ENCODE data around the gene LRCOL1. TPM values are rescaled to one million over a fixed set of nuclear protein-coding genes. Genes with fewer than 3 reads are reported as not detected.
A peak's percentile ranks its signal among the peaks of the same experiment; 100 is the strongest.

Gene LRCOL1
- total and polyA plus RNA-seq, 2 of the 13 experiments (the other 11 are each of a cell fraction or from before 2014, with no cell fraction given), result not detected

DNA sequence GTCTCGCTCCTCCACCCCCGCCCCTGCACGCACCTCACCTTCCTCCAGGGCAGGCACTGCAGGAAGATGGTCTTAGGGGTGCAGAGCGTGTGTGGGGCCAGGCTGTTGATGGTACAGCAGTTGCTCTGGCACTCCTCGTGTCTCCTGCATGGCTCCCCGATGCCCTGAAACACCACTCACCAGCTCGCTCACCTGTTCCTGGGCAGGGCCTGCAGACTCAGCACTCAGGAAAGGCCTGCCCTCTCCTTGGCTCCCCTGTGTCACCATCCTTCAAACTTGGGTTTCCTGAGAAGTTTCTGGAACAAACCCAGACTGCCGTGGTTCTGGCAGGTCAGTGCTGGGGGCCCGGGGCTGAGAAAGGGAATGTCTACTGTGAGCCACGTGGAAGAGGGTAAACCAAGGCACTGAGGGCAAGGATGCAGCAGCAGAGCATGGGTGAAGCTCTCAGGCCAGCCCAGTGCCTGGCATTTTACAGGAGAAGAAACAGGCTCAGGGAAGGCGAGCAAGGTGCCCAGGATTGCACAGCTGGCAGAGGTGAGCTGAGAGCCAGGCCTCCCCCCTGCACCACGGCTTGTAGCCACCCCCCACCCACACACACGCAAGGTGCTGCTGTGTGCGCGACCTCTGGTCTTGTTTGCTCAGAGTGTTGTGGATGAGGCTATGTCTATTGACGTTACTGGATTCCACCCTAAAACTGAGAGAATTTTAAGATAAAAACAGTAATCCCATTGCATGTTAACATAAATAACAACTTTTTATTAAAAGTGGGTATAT is 5.5 kb downstream of the LRCOL1 start (continued):
- TF ChIP-seq, protein P1, sequence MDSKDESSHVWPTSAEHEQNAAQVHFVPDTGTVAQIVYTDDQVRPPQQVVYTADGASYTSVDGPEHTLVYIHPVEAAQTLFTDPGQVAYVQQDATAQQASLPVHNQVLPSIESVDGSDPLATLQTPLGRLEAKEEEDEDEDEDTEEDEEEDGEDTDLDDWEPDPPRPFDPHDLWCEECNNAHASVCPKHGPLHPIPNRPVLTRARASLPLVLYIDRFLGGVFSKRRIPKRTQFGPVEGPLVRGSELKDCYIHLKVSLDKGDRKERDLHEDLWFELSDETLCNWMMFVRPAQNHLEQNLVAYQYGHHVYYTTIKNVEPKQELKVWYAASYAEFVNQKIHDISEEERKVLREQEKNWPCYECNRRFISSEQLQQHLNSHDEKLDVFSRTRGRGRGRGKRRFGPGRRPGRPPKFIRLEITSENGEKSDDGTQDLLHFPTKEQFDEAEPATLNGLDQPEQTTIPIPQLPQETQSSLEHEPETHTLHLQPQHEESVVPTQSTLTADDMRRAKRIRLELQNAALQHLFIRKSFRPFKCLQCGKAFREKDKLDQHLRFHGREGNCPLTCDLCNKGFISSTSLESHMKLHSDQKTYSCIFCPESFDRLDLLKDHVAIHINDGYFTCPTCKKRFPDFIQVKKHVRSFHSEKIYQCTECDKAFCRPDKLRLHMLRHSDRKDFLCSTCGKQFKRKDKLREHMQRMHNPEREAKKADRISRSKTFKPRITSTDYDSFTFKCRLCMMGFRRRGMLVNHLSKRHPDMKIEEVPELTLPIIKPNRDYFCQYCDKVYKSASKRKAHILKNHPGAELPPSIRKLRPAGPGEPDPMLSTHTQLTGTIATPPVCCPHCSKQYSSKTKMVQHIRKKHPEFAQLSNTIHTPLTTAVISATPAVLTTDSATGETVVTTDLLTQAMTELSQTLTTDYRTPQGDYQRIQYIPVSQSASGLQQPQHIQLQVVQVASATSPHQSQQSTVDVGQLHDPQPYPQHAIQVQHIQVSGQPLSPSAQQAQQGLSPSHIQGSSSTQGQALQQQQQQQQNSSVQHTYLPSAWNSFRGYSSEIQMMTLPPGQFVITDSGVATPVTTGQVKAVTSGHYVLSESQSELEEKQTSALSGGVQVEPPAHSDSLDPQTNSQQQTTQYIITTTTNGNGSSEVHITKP (CRISPR knock-in tag; IDR thresholded peaks at IDR 0.05; ENCODE audit: low read depth), result no peak
- TF ChIP-seq, protein P2, sequence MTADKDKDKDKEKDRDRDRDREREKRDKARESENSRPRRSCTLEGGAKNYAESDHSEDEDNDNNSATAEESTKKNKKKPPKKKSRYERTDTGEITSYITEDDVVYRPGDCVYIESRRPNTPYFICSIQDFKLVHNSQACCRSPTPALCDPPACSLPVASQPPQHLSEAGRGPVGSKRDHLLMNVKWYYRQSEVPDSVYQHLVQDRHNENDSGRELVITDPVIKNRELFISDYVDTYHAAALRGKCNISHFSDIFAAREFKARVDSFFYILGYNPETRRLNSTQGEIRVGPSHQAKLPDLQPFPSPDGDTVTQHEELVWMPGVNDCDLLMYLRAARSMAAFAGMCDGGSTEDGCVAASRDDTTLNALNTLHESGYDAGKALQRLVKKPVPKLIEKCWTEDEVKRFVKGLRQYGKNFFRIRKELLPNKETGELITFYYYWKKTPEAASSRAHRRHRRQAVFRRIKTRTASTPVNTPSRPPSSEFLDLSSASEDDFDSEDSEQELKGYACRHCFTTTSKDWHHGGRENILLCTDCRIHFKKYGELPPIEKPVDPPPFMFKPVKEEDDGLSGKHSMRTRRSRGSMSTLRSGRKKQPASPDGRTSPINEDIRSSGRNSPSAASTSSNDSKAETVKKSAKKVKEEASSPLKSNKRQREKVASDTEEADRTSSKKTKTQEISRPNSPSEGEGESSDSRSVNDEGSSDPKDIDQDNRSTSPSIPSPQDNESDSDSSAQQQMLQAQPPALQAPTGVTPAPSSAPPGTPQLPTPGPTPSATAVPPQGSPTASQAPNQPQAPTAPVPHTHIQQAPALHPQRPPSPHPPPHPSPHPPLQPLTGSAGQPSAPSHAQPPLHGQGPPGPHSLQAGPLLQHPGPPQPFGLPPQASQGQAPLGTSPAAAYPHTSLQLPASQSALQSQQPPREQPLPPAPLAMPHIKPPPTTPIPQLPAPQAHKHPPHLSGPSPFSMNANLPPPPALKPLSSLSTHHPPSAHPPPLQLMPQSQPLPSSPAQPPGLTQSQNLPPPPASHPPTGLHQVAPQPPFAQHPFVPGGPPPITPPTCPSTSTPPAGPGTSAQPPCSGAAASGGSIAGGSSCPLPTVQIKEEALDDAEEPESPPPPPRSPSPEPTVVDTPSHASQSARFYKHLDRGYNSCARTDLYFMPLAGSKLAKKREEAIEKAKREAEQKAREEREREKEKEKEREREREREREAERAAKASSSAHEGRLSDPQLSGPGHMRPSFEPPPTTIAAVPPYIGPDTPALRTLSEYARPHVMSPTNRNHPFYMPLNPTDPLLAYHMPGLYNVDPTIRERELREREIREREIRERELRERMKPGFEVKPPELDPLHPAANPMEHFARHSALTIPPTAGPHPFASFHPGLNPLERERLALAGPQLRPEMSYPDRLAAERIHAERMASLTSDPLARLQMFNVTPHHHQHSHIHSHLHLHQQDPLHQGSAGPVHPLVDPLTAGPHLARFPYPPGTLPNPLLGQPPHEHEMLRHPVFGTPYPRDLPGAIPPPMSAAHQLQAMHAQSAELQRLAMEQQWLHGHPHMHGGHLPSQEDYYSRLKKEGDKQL (CRISPR knock-in tag; IDR thresholded peaks at IDR 0.05; ENCODE audit: low read depth), result no peak
- TF ChIP-seq, protein P3, sequence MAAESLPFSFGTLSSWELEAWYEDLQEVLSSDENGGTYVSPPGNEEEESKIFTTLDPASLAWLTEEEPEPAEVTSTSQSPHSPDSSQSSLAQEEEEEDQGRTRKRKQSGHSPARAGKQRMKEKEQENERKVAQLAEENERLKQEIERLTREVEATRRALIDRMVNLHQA (CRISPR knock-in tag; IDR thresholded peaks at IDR 0.05), result no peak
- TF ChIP-seq ZIK1 (CRISPR knock-in tag; IDR thresholded peaks at IDR 0.05; ENCODE audit: borderline replicate concordance, low read depth) (no peak), CREM (IDR thresholded peaks at IDR 0.05) (no peak), CREM (CRISPR knock-in tag; IDR thresholded peaks at IDR 0.05) (no peak), REPIN1 (CRISPR knock-in tag; IDR thresholded peaks at IDR 0.05; ENCODE audit: borderline replicate concordance, low read depth) (no peak), ZFP41 (CRISPR knock-in tag; IDR thresholded peaks at IDR 0.05; ENCODE audit: borderline replicate concordance) (no peak), THAP11 (CRISPR knock-in tag; IDR thresholded peaks at IDR 0.05) (no peak), GABPB1 (CRISPR knock-in tag; IDR thresholded peaks at IDR 0.05) (no peak)
- TF ChIP-seq, protein P4, sequence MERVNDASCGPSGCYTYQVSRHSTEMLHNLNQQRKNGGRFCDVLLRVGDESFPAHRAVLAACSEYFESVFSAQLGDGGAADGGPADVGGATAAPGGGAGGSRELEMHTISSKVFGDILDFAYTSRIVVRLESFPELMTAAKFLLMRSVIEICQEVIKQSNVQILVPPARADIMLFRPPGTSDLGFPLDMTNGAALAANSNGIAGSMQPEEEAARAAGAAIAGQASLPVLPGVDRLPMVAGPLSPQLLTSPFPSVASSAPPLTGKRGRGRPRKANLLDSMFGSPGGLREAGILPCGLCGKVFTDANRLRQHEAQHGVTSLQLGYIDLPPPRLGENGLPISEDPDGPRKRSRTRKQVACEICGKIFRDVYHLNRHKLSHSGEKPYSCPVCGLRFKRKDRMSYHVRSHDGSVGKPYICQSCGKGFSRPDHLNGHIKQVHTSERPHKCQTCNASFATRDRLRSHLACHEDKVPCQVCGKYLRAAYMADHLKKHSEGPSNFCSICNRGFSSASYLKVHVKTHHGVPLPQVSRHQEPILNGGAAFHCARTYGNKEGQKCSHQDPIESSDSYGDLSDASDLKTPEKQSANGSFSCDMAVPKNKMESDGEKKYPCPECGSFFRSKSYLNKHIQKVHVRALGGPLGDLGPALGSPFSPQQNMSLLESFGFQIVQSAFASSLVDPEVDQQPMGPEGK (CRISPR knock-in tag; IDR thresholded peaks at IDR 0.05), result peak; percentile 28; the same call in 1 of the 2 replicates
- TF ChIP-seq, protein P5, sequence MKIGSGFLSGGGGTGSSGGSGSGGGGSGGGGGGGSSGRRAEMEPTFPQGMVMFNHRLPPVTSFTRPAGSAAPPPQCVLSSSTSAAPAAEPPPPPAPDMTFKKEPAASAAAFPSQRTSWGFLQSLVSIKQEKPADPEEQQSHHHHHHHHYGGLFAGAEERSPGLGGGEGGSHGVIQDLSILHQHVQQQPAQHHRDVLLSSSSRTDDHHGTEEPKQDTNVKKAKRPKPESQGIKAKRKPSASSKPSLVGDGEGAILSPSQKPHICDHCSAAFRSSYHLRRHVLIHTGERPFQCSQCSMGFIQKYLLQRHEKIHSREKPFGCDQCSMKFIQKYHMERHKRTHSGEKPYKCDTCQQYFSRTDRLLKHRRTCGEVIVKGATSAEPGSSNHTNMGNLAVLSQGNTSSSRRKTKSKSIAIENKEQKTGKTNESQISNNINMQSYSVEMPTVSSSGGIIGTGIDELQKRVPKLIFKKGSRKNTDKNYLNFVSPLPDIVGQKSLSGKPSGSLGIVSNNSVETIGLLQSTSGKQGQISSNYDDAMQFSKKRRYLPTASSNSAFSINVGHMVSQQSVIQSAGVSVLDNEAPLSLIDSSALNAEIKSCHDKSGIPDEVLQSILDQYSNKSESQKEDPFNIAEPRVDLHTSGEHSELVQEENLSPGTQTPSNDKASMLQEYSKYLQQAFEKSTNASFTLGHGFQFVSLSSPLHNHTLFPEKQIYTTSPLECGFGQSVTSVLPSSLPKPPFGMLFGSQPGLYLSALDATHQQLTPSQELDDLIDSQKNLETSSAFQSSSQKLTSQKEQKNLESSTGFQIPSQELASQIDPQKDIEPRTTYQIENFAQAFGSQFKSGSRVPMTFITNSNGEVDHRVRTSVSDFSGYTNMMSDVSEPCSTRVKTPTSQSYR (CRISPR knock-in tag; IDR thresholded peaks at IDR 0.05; ENCODE audit: borderline replicate concordance), result peak; percentile 32; the same call in 1 of the 2 replicates

All from HepG2 (cell line).